IMR-90 (cell line): ENCODE data around the gene VEZT.

ENCODE experiments used
- BHLHE40 ChIP-seq: fragments of 150-350 bp; IDR thresholded peaks from 2 replicates; pipeline ENCODE4 v1.6.1; 2016; ENCODE audit warnings: mild to moderate bottlenecking, low read depth, low read length
- CEBPB ChIP-seq: IDR thresholded peaks from 2 replicates; pipeline ENCODE4 v1.6.1; 2012; ENCODE audit warnings: low read depth, low read length, improper control_type of control experiment
- FOS ChIP-seq: fragments of 150-350 bp; IDR thresholded peaks from 2 replicates; pipeline ENCODE4 v1.6.1; 2016; ENCODE audit warnings: low read depth, low read length
- MAFK ChIP-seq: IDR thresholded peaks from 2 replicates; pipeline ENCODE4 v1.6.1; 2012; ENCODE audit warnings: low read depth, low read length, improper control_type of control experiment
- POLR2A ChIP-seq: IDR thresholded peaks from 2 replicates; pipeline ENCODE4 v1.6.1; 2012; ENCODE audit warnings: mild to moderate bottlenecking, low read depth, low read length
- RAD21 ChIP-seq: IDR thresholded peaks from 2 replicates; pipeline ENCODE4 v1.6.1; 2012; ENCODE audit warnings: low read length, improper control_type of control experiment
- RCOR1 ChIP-seq: IDR thresholded peaks from 2 replicates; pipeline ENCODE4 v1.6.1; 2012; ENCODE audit warnings: mild to moderate bottlenecking, low read length, improper control_type of control experiment; ENCODE audit not compliant: insufficient replicate concordance
- RFX5 ChIP-seq: IDR thresholded peaks from 2 replicates; pipeline ENCODE4 v1.8.0; 2012; ENCODE audit warnings: low read depth, mild to moderate bottlenecking, low read length, moderate library complexity
- TF ChIP-seq, protein P1 (sequence below): conservative IDR thresholded peaks from 2 replicates; pipeline ENCODE4 v1.5.1; 2012; ENCODE audit warnings: mild to moderate bottlenecking, low read depth, low read length, improper control_type of control experiment
- TF ChIP-seq, protein P2 (sequence below): fragments of 150-350 bp; IDR thresholded peaks from 2 replicates; pipeline ENCODE4 v1.6.1; 2016; ENCODE audit warnings: low read depth, mild to moderate bottlenecking, low read length, moderate library complexity, borderline replicate concordance
- TF ChIP-seq, protein P3 (sequence below): fragments of 150-350 bp; IDR thresholded peaks from 2 replicates; pipeline ENCODE4 v1.6.1; 2017; ENCODE audit warnings: mild to moderate bottlenecking, antibody characterized with exemption, low read length, low read depth

GRCh38 chr12:95261109-95261508 is 43.5 kb downstream of the VEZT start:
- TF ChIP-seq POLR2A (no peak), RCOR1 (no peak), FOS (no peak), CEBPB (no peak), RAD21 (no peak), BHLHE40 (no peak), MAFK (no peak), RFX5 (no peak)
- TF ChIP-seq, protein P1, sequence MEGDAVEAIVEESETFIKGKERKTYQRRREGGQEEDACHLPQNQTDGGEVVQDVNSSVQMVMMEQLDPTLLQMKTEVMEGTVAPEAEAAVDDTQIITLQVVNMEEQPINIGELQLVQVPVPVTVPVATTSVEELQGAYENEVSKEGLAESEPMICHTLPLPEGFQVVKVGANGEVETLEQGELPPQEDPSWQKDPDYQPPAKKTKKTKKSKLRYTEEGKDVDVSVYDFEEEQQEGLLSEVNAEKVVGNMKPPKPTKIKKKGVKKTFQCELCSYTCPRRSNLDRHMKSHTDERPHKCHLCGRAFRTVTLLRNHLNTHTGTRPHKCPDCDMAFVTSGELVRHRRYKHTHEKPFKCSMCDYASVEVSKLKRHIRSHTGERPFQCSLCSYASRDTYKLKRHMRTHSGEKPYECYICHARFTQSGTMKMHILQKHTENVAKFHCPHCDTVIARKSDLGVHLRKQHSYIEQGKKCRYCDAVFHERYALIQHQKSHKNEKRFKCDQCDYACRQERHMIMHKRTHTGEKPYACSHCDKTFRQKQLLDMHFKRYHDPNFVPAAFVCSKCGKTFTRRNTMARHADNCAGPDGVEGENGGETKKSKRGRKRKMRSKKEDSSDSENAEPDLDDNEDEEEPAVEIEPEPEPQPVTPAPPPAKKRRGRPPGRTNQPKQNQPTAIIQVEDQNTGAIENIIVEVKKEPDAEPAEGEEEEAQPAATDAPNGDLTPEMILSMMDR = no peak
- TF ChIP-seq, protein P2, sequence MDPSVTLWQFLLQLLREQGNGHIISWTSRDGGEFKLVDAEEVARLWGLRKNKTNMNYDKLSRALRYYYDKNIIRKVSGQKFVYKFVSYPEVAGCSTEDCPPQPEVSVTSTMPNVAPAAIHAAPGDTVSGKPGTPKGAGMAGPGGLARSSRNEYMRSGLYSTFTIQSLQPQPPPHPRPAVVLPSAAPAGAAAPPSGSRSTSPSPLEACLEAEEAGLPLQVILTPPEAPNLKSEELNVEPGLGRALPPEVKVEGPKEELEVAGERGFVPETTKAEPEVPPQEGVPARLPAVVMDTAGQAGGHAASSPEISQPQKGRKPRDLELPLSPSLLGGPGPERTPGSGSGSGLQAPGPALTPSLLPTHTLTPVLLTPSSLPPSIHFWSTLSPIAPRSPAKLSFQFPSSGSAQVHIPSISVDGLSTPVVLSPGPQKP = no peak
- TF ChIP-seq, protein P3, sequence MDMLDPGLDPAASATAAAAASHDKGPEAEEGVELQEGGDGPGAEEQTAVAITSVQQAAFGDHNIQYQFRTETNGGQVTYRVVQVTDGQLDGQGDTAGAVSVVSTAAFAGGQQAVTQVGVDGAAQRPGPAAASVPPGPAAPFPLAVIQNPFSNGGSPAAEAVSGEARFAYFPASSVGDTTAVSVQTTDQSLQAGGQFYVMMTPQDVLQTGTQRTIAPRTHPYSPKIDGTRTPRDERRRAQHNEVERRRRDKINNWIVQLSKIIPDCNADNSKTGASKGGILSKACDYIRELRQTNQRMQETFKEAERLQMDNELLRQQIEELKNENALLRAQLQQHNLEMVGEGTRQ = no peak
